Neural cell (in vitro differentiated cells): Measurements from ENCODE around the gene FLACC1.

Experiments used
- EP300 ChIP-seq: fragments of 450-650 bp; conservative IDR thresholded peaks from 2 replicates; pipeline ENCODE4 v1.6.1; 2014; ENCODE audit warnings: antibody characterized with exemption, mild to moderate bottlenecking, moderate library complexity; ENCODE audit not compliant: poor library complexity, severe bottlenecking
- EZH2 ChIP-seq: fragments of 200-600, 300-800 bp; shearing (Covaris generic), sonication (generic); IDR thresholded peaks from 2 replicates; pipeline ENCODE4 v1.6.1; 2014; ENCODE audit warnings: antibody characterized with exemption, low read length, borderline replicate concordance, mild to moderate bottlenecking; ENCODE audit not compliant: insufficient read depth, poor library complexity, severe bottlenecking
- MXI1 ChIP-seq: fragments of 450-650 bp; conservative IDR thresholded peaks from 2 replicates; pipeline ENCODE4 v1.6.1; 2014; ENCODE audit warnings: antibody characterized with exemption, mild to moderate bottlenecking; ENCODE audit not compliant: poor library complexity, severe bottlenecking
- POLR2AphosphoS5 ChIP-seq: IDR thresholded peaks from 2 replicates; pipeline ENCODE4 v1.6.1; 2012
- RAD21 ChIP-seq: fragments of 450-650 bp; conservative IDR thresholded peaks from 2 replicates; pipeline ENCODE4 v1.6.1; 2014; ENCODE audit warnings: antibody characterized with exemption, mild to moderate bottlenecking, moderate library complexity
- REST ChIP-seq: IDR thresholded peaks from 2 replicates; pipeline ENCODE4 v1.6.1; 2012; ENCODE audit warnings: borderline replicate concordance
- TF ChIP-seq, protein P1 (sequence below): fragments of 450-650 bp; IDR thresholded peaks from 2 replicates; pipeline ENCODE4 v1.5.1; 2014; ENCODE audit warnings: antibody characterized with exemption, mild to moderate bottlenecking, moderate library complexity; ENCODE audit not compliant: poor library complexity, severe bottlenecking

DNA sequence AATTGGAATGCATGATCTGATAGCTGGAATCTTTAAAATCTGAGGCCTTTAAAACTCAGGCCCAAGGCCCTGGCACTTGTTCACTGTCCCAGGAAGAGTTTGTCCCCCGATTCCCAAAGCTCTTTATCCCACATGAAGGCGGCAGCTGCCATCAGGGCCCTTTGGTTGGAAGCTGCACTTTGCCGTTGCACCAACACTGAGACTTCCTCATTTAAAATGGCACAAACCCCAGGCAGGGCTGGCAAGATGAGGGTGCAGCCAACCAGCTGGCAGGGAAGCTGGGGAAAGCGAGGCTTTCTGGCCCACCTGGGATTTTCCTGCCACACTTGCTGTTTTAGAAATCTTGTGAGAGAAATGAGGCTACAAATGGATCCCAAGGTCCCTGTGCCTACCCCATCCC is 6.3 kb downstream of the FLACC1 start:
- TF ChIP-seq, protein P1, sequence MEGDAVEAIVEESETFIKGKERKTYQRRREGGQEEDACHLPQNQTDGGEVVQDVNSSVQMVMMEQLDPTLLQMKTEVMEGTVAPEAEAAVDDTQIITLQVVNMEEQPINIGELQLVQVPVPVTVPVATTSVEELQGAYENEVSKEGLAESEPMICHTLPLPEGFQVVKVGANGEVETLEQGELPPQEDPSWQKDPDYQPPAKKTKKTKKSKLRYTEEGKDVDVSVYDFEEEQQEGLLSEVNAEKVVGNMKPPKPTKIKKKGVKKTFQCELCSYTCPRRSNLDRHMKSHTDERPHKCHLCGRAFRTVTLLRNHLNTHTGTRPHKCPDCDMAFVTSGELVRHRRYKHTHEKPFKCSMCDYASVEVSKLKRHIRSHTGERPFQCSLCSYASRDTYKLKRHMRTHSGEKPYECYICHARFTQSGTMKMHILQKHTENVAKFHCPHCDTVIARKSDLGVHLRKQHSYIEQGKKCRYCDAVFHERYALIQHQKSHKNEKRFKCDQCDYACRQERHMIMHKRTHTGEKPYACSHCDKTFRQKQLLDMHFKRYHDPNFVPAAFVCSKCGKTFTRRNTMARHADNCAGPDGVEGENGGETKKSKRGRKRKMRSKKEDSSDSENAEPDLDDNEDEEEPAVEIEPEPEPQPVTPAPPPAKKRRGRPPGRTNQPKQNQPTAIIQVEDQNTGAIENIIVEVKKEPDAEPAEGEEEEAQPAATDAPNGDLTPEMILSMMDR, result no peak
- TF ChIP-seq RAD21 (no peak), POLR2AphosphoS5 (no peak), EP300 (no peak), MXI1 (no peak), EZH2 (no peak), REST (no peak)
